A673 (cell line): ENCODE results near the gene KRTAP4-16. TPM values are rescaled to one million over a fixed set of nuclear protein-coding genes. Genes with fewer than 3 reads are reported as not detected.

Experiments used
- Bru-seq: library from RNA; stranded (reverse); fragments of 400-500 nt; gene quantifications from one replicate; lab custom pipeline; 2021; lab: Mats Ljungman, UMichigan
- BruChase-seq, 2 experiments: library from RNA; stranded (reverse); fragments of 400-500 nt; gene quantifications; one replicate each; lab custom pipeline; 2021; lab: Mats Ljungman, UMichigan
- BruUV-seq: library from RNA; stranded (reverse); fragments of 400-500 nt; replicated peaks from 2 replicates; lab custom pipeline; 2021; lab: Mats Ljungman, UMichigan
- CTCF ChIA-PET: fragments of 300-600 bp; sonication (Branson Sonifier 250); formaldehyde crosslinking; loops from one replicate; lab custom pipeline; 2022; ENCODE audit warnings: antibody characterized with exemption; lab: Charles Lee
- POLR2A ChIA-PET: fragments of 300-600 bp; sonication (Branson Sonifier 250); formaldehyde crosslinking; loops from one replicate; lab custom pipeline; 2022; ENCODE audit warnings: antibody characterized with exemption; ENCODE audit not compliant: low non-redundant PET; lab: Charles Lee
- DNase-seq: peaks from one replicate; pipeline ENCODE4 v3.0.0-alpha.2; 2015; ENCODE audit warnings: low spot score
- H3K27ac ChIP-seq: fragments of 200-600 bp; sonication (generic); 2 replicates; pipeline ENCODE4 v1.5.1; 2016; ENCODE audit warnings: mixed run types, low read depth, mild to moderate bottlenecking, mixed read lengths, antibody characterized with exemption, low read length; ENCODE audit not compliant: poor library complexity, severe bottlenecking
- H3K27me3 ChIP-seq: fragments of 200-600 bp; sonication (generic); replicated peaks from 2 replicates; pipeline ENCODE4 v1.6.1; 2017; ENCODE audit warnings: mixed run types, low read depth, mild to moderate bottlenecking, mixed read lengths, antibody characterized with exemption, low read length; ENCODE audit not compliant: insufficient read depth, poor library complexity
- H3K36me3 ChIP-seq: fragments of 200-600 bp; sonication (generic); 2 replicates; pipeline ENCODE4 v1.6.1; 2016; ENCODE audit warnings: mixed run types, mild to moderate bottlenecking, mixed read lengths, antibody characterized with exemption, low read length; ENCODE audit not compliant: insufficient read depth, poor library complexity, severe bottlenecking
- H3K4me1 ChIP-seq: fragments of 200-600 bp; sonication (generic); 2 replicates; pipeline ENCODE4 v1.6.1; 2017; ENCODE audit warnings: mixed run types, mild to moderate bottlenecking, mixed read lengths, antibody characterized with exemption, low read length; ENCODE audit not compliant: insufficient read depth, poor library complexity, severe bottlenecking
- H3K4me3 ChIP-seq: fragments of 200-600 bp; sonication (generic); 2 replicates; pipeline ENCODE4 v1.5.1; 2016; ENCODE audit warnings: low read depth, mixed run types, mild to moderate bottlenecking, mixed read lengths, low read length; ENCODE audit not compliant: poor library complexity, severe bottlenecking
- H3K9me3 ChIP-seq: fragments of 200-600 bp; sonication (generic); 2 replicates; pipeline ENCODE4 v1.6.1; 2016; ENCODE audit warnings: mixed run types, low read depth, mild to moderate bottlenecking, mixed read lengths, antibody characterized with exemption, low read length; ENCODE audit not compliant: poor library complexity, severe bottlenecking
- EZH2 ChIP-seq: fragments of 200-600 bp; sonication (generic); IDR thresholded peaks from 2 replicates; pipeline ENCODE4 v1.6.1; 2017; ENCODE audit warnings: borderline replicate concordance, low read depth, mild to moderate bottlenecking, mixed read lengths, antibody characterized with exemption, low read length; ENCODE audit not compliant: poor library complexity, severe bottlenecking
- intact Hi-C: fragments of 100-400 bp; cut with micrococcal nuclease; formaldehyde crosslinking; loops from one replicate; pipeline ENCODE4 v1.10.0; 2022; ENCODE audit not compliant: unreplicated experiment
- long read RNA-seq: library from polyadenylated mRNA; stranded (forward); transcript quantifications from one replicate; pipeline ENCODE4 v2.0.0, GENCODE V29; 2022
- total RNA-seq: library from RNA; stranded (reverse); gene quantifications from 2 replicates; pipeline ENCODE4 v1.2.3, GENCODE V29; 2021
- TF ChIP-seq, protein P1 (sequence below): fragments of 300-800, 200-600 bp; sonication (generic); conservative IDR thresholded peaks from 2 replicates; pipeline ENCODE4 v1.5.1; 2017; ENCODE audit warnings: low read depth, mild to moderate bottlenecking, antibody characterized with exemption, low read length, moderate library complexity, mixed read lengths

Gene KRTAP4-16
- not detected in 2 replicates for total RNA-seq
- not detected for Bru-seq, nascent RNA
- not detected for BruChase-seq, experiment 1, labeled RNA remaining after a 2-hour chase
- not detected for BruChase-seq, experiment 2, labeled RNA remaining after a 6-hour chase
- long read RNA-seq, result 0 reads

DNA sequence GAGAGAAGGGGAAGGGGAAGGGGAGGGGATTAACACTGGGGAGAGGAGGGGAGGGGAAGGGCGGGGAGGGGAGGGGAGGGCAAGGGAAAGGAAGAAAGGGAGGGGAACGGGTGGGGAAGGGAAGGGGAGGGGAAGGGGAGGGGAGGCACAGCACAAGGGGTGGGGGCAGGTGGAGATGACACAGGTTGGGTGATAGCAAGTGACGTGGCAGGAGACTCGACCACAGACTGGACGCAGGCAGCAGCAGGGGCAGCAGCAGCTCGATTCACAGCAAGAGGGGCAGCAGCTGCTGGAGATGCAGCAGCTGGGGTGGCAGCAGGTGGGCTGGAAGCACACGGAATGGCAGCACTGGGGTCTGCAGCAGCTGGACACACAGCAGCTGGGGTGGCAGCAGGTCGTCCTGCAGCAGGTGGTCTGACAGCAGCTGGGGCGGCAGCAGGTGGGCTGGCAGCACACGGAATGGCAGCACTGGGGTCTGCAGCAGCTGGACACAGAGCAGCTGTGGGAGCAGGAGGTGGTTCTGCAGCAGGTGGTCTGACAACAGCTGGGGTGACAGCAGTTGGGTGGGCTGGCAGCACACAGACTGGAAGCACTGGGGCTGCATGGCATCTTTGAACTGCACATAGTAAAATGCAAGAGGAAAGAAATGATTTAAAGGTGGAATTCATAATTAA, at the start of gene KRTAP4-16:
Gene KRTAP4-16 (minus strand): TSS at position 624 of the 674 bp plus-strand sequence. CDS start 0 bp downstream, at position 624.
- BruUV-seq, result no TSS peak
- intact Hi-C loops, result no loop called here
- no peaks in the 10 kb centered on the region for H3K27me3 ChIP-seq
- H3K27ac ChIP-seq, result no peak within 1 kb of the TSS
- no peaks in the 10 kb centered on the region for H3K4me1 ChIP-seq
- POLR2A ChIA-PET, result no interaction called here
- no peak within 1 kb of the TSS for H3K4me3 ChIP-seq
- no peak for DNase-seq
- no peaks in the 10 kb centered on the region for H3K9me3 ChIP-seq
- CTCF ChIA-PET, result no interaction called here
- H3K36me3 ChIP-seq, result no peaks in the 10 kb centered on the region
- TF ChIP-seq EZH2, result no peak
- TF ChIP-seq, protein P1, sequence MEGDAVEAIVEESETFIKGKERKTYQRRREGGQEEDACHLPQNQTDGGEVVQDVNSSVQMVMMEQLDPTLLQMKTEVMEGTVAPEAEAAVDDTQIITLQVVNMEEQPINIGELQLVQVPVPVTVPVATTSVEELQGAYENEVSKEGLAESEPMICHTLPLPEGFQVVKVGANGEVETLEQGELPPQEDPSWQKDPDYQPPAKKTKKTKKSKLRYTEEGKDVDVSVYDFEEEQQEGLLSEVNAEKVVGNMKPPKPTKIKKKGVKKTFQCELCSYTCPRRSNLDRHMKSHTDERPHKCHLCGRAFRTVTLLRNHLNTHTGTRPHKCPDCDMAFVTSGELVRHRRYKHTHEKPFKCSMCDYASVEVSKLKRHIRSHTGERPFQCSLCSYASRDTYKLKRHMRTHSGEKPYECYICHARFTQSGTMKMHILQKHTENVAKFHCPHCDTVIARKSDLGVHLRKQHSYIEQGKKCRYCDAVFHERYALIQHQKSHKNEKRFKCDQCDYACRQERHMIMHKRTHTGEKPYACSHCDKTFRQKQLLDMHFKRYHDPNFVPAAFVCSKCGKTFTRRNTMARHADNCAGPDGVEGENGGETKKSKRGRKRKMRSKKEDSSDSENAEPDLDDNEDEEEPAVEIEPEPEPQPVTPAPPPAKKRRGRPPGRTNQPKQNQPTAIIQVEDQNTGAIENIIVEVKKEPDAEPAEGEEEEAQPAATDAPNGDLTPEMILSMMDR, result no peak

DNA sequence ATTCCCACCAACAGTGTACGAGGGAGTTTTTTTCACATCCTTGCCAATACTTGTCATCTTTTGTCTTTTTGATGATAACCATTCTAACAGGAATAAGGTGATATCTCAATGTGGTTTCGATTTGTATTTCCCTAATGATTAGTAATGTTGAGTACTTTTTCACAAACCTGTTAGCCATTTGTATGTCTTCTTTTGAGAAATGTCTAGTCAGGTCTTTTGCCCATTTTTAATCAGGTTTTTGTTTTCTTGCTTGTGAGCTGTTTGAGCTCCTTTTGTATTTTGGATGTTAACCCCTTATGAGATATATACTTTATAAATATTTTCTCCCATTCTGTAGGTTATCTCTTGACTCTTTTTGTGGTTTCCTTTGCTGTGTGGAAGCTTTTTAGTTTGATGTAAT, 49.5 kb upstream of the KRTAP4-16 start:
- peaks cover 30% of the 10 kb centered on the region for H3K4me1 ChIP-seq
- POLR2A ChIA-PET, result no interaction called here
- intact Hi-C loops, result no loop called here
- H3K27ac ChIP-seq, result no peak overlapping the region
- no TSS peak for BruUV-seq
- TF ChIP-seq, protein P1, result no peak
- TF ChIP-seq EZH2, result no peak
- H3K36me3 ChIP-seq, result no peaks in the 10 kb centered on the region
- CTCF ChIA-PET, result no interaction called here
- no peak for DNase-seq
- H3K9me3 ChIP-seq, result no peaks in the 10 kb centered on the region
- no peak overlapping the region for H3K4me3 ChIP-seq
- H3K27me3 ChIP-seq, result no peaks in the 10 kb centered on the region

DNA sequence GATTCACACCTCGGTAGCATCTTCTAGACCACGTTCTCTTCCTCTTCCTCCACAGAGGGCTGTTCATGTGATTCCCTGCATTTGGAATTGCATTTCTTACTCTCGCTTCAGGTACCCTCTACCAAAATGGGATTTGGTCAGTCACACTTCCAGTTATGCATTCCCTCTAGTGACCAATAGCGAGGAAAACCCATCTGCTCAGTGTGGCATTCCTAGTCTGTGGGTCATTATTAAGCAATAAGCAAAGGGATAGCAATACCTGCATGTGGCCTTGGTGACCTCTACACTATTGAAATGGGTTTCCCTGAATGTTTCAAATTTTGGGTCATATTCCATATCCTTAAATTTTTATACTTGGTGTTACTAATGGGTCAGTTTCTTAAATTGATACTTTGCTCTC, 48.0 kb upstream of the KRTAP4-16 start:
- CTCF ChIA-PET, result no interaction called here
- POLR2A ChIA-PET, result no interaction called here
- no peaks in the 10 kb centered on the region for H3K9me3 ChIP-seq
- TF ChIP-seq EZH2, result no peak
- TF ChIP-seq, protein P1, result no peak
- H3K36me3 ChIP-seq, result no peaks in the 10 kb centered on the region
- BruUV-seq, result no TSS peak
- no peaks in the 10 kb centered on the region for H3K27me3 ChIP-seq
- no peak overlapping the region for H3K4me3 ChIP-seq
- intact Hi-C loops, result no loop called here
- H3K4me1 ChIP-seq, result peaks cover 43% of the 10 kb centered on the region
- peak overlapping the region; percentile 96 for H3K27ac ChIP-seq
- no peak for DNase-seq
